Nephron progenitor cell (in vitro differentiated cells): ENCODE data around the gene SATB2.

Experiments
- DNase-seq: peaks from one replicate; pipeline ENCODE4 v3.0.0; 2021
- H3K27ac Mint-ChIP-seq: 2 replicates; pipeline ENCODE4 v1.8.0; 2021; ENCODE audit warnings: mild to moderate bottlenecking, moderate library complexity, mixed read lengths
- H3K27me3 Mint-ChIP-seq: 2 replicates; pipeline ENCODE4 v1.8.0; 2021; ENCODE audit warnings: mild to moderate bottlenecking, low read depth, mixed read lengths; ENCODE audit not compliant: poor library complexity
- H3K36me3 Mint-ChIP-seq: 2 replicates; pipeline ENCODE4 v1.8.0; 2021; ENCODE audit warnings: low read depth, mixed read lengths
- H3K4me1 Mint-ChIP-seq: 2 replicates; pipeline ENCODE4 v1.8.0; 2021; ENCODE audit warnings: mixed read lengths
- H3K4me3 Mint-ChIP-seq: 2 replicates; pipeline ENCODE4 v1.8.0; 2021; ENCODE audit warnings: mild to moderate bottlenecking, moderate library complexity, mixed read lengths
- H3K9me3 Mint-ChIP-seq: 2 replicates; pipeline ENCODE4 v1.8.0; 2021; ENCODE audit warnings: mild to moderate bottlenecking, moderate library complexity, mixed read lengths
- CTCF ChIP-seq: fragments of 200-600 bp; sonication (generic); IDR thresholded peaks from 2 replicates; pipeline ENCODE4 v1.5.0; 2021; ENCODE audit warnings: antibody characterized with exemption

Gene SATB2

GRCh38 chr2:199449455-199449854 is 8.3 kb downstream of the SATB2 start:
- no peak for DNase-seq
- H3K27ac Mint-ChIP-seq, result no peak overlapping the region
- H3K36me3 Mint-ChIP-seq, result no peaks in the 10 kb centered on the region
- H3K9me3 Mint-ChIP-seq, result no peaks in the 10 kb centered on the region
- peaks cover 34% of the 10 kb centered on the region for H3K4me1 Mint-ChIP-seq
- no peak for TF ChIP-seq CTCF
- no peaks in the 10 kb centered on the region for H3K27me3 Mint-ChIP-seq
- H3K4me3 Mint-ChIP-seq, result no peak overlapping the region

GRCh38 chr2:199446996-199447576 is 10.7 kb downstream of the SATB2 start:
- no peak overlapping the region for H3K27ac Mint-ChIP-seq
- TF ChIP-seq CTCF, result no peak
- peaks cover 24% of the 10 kb centered on the region for H3K4me1 Mint-ChIP-seq
- DNase-seq, result no peak
- no peaks in the 10 kb centered on the region for H3K27me3 Mint-ChIP-seq
- peaks cover 3% of the 10 kb centered on the region for H3K36me3 Mint-ChIP-seq
- no peaks in the 10 kb centered on the region for H3K9me3 Mint-ChIP-seq
- H3K4me3 Mint-ChIP-seq, result no peak overlapping the region

- H3K36me3 Mint-ChIP-seq, result peaks cover 3% of the 10 kb centered on the region
- H3K27ac Mint-ChIP-seq, result no peak overlapping the region
- no peak for DNase-seq
- no peaks in the 10 kb centered on the region for H3K9me3 Mint-ChIP-seq
- peaks cover 12% of the 10 kb centered on the region for H3K4me1 Mint-ChIP-seq
- no peaks in the 10 kb centered on the region for H3K27me3 Mint-ChIP-seq
- H3K4me3 Mint-ChIP-seq, result no peak overlapping the region
- TF ChIP-seq CTCF, result no peak
Measured at GRCh38 chr2:199444749-199445148, 13.0 kb downstream of the SATB2 start.

- Mint-ChIP-seq H3K4me1 (peaks cover 12% of the 10 kb centered on the region), H3K36me3 (peaks cover 11% of the 10 kb centered on the region), H3K4me3 (no peak overlapping the region), H3K9me3 (no peaks in the 10 kb centered on the region), H3K27me3 (no peaks in the 10 kb centered on the region), H3K27ac (no peak overlapping the region)
- DNase-seq, result no peak
- TF ChIP-seq CTCF, result no peak
Measured at GRCh38 chr2:199443589-199444130, 14.1 kb downstream of the SATB2 start.

GRCh38 chr2:199442173-199442572 is 15.6 kb downstream of the SATB2 start:
- Mint-ChIP-seq H3K27ac (no peak overlapping the region), H3K4me3 (no peak overlapping the region), H3K9me3 (no peaks in the 10 kb centered on the region), H3K4me1 (peaks cover 11% of the 10 kb centered on the region), H3K27me3 (no peaks in the 10 kb centered on the region), H3K36me3 (peaks cover 11% of the 10 kb centered on the region)
- TF ChIP-seq CTCF, result no peak
- DNase-seq, result no peak

GRCh38 chr2:199441759-199442158 is 16.0 kb downstream of the SATB2 start:
- no peak for DNase-seq
- H3K27ac Mint-ChIP-seq, result no peak overlapping the region
- H3K4me1 Mint-ChIP-seq, result peaks cover 9% of the 10 kb centered on the region
- no peaks in the 10 kb centered on the region for H3K9me3 Mint-ChIP-seq
- no peak overlapping the region for H3K4me3 Mint-ChIP-seq
- H3K27me3 Mint-ChIP-seq, result no peaks in the 10 kb centered on the region
- TF ChIP-seq CTCF, result no peak
- peaks cover 11% of the 10 kb centered on the region for H3K36me3 Mint-ChIP-seq
